RWPE2 (cell line): ENCODE results near the gene TOM1L1.
"Not testable (repeated sequence)": the region's sequence is repeated elsewhere in the genome, so short reads cannot be mapped to it uniquely, and the experiment has no call there.

ENCODE experiments used
- ATAC-seq: fragments of 200-7000 bp; cut with Tn5 transposase; 3 replicates; pipeline ENCODE4 v1.9.1; 2021; ENCODE audit warnings: low read depth
- DNase-seq: peaks from one replicate; pipeline ENCODE4 v3.0.0-alpha.2; 2020; ENCODE audit warnings: low spot score
- H3K27ac ChIP-seq: fragments of 450-650 bp; 2 replicates; pipeline ENCODE4 v1.5.1; 2017; ENCODE audit warnings: mild to moderate bottlenecking; ENCODE audit not compliant: poor library complexity, severe bottlenecking
- H3K27me3 ChIP-seq: fragments of 250-450 bp; sonication (Bioruptor Pico); 2 replicates; pipeline ENCODE4 v1.5.1; 2021; ENCODE audit warnings: mild to moderate bottlenecking, moderate library complexity; ENCODE audit not compliant: insufficient read depth, poor library complexity, severe bottlenecking
- H3K36me3 ChIP-seq: fragments of 250-450 bp; sonication (Bioruptor Pico); 2 replicates; pipeline ENCODE4 v1.5.1; 2020; ENCODE audit warnings: low read depth, mild to moderate bottlenecking, moderate library complexity
- H3K4me1 ChIP-seq: fragments of 250-450 bp; sonication (Bioruptor Pico); 2 replicates; pipeline ENCODE4 v1.5.1; 2021; ENCODE audit warnings: mild to moderate bottlenecking, moderate library complexity; ENCODE audit not compliant: insufficient read depth, poor library complexity, severe bottlenecking
- H3K4me3 ChIP-seq: fragments of 250-450 bp; sonication (Bioruptor Pico); 2 replicates; pipeline ENCODE4 v1.5.1; 2021; ENCODE audit warnings: mild to moderate bottlenecking, moderate library complexity; ENCODE audit not compliant: severe bottlenecking
- H3K9me3 ChIP-seq: fragments of 250-450 bp; sonication (Bioruptor Pico); 2 replicates; pipeline ENCODE4 v1.5.1; 2021; ENCODE audit warnings: mild to moderate bottlenecking, moderate library complexity; ENCODE audit not compliant: severe bottlenecking
- TF ChIP-seq, protein P1 (sequence below): fragments of 450-650 bp; IDR thresholded peaks from one replicate; pipeline ENCODE4 v1.5.1; 2017; ENCODE audit warnings: mild to moderate bottlenecking, moderate library complexity; ENCODE audit not compliant: poor library complexity, severe bottlenecking

The TOM1L1 gene

GRCh38 chr17:54870671-54871175, 29.9 kb upstream of the TOM1L1 start:
- Histone ChIP-seq H3K4me3 (no peak overlapping the region), H3K4me1 (no peaks in the 10 kb centered on the region), H3K9me3 (peaks cover 2% of the 10 kb centered on the region), H3K36me3 (no peaks in the 10 kb centered on the region), H3K27ac (no peak overlapping the region), H3K27me3 (no peaks in the 10 kb centered on the region)
- DNase-seq (no peak), ATAC-seq (no peak)
- TF ChIP-seq, protein P1, sequence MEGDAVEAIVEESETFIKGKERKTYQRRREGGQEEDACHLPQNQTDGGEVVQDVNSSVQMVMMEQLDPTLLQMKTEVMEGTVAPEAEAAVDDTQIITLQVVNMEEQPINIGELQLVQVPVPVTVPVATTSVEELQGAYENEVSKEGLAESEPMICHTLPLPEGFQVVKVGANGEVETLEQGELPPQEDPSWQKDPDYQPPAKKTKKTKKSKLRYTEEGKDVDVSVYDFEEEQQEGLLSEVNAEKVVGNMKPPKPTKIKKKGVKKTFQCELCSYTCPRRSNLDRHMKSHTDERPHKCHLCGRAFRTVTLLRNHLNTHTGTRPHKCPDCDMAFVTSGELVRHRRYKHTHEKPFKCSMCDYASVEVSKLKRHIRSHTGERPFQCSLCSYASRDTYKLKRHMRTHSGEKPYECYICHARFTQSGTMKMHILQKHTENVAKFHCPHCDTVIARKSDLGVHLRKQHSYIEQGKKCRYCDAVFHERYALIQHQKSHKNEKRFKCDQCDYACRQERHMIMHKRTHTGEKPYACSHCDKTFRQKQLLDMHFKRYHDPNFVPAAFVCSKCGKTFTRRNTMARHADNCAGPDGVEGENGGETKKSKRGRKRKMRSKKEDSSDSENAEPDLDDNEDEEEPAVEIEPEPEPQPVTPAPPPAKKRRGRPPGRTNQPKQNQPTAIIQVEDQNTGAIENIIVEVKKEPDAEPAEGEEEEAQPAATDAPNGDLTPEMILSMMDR: no peak

- not testable (repeated sequence) for H3K27ac ChIP-seq, H3K36me3 ChIP-seq, H3K4me1 ChIP-seq, DNase-seq, ATAC-seq, H3K4me3 ChIP-seq, H3K27me3 ChIP-seq, H3K9me3 ChIP-seq
These were observed 24.7 kb upstream of the TOM1L1 start for GRCh38 chr17:54875906-54876305.

GRCh38 chr17:54876656-54877195, 23.9 kb upstream of the TOM1L1 start:
- no peak overlapping the region for H3K27ac ChIP-seq
- peaks cover 2% of the 10 kb centered on the region for H3K9me3 ChIP-seq
- DNase-seq (no peak), ATAC-seq (no peak)
- H3K4me3 ChIP-seq: no peak overlapping the region
- H3K27me3 ChIP-seq: no peaks in the 10 kb centered on the region
- TF ChIP-seq, protein P1: no peak
- H3K36me3 ChIP-seq: no peaks in the 10 kb centered on the region
- no peaks in the 10 kb centered on the region for H3K4me1 ChIP-seq

- Histone ChIP-seq H3K27ac (no peak overlapping the region), H3K4me1 (peaks cover 2% of the 10 kb centered on the region), H3K4me3 (no peak overlapping the region), H3K36me3 (no peaks in the 10 kb centered on the region), H3K27me3 (no peaks in the 10 kb centered on the region), H3K9me3 (no peaks in the 10 kb centered on the region)
- no peak for ATAC-seq
- TF ChIP-seq, protein P1: no peak
- no peak for DNase-seq
These were observed 19.2 kb upstream of the TOM1L1 start for GRCh38 chr17:54881255-54881972.

GRCh38 chr17:54882371-54882770, 18.3 kb upstream of the TOM1L1 start:
- no peaks in the 10 kb centered on the region for H3K9me3 ChIP-seq
- H3K4me1 ChIP-seq: peaks cover 2% of the 10 kb centered on the region
- H3K27ac ChIP-seq: no peak overlapping the region
- H3K4me3 ChIP-seq: no peak overlapping the region
- DNase-seq (no peak), ATAC-seq (peak; percentile 63)
- TF ChIP-seq, protein P1: no peak
- no peaks in the 10 kb centered on the region for H3K27me3 ChIP-seq
- no peaks in the 10 kb centered on the region for H3K36me3 ChIP-seq
